MM.1S (cell line): ENCODE measurements around the gene KRT35.

ENCODE experiments used
- DNase-seq: peaks from one replicate; pipeline ENCODE4 v3.0.0-alpha.2; 2015
- H2AFZ ChIP-seq: fragments of 300-600 bp; sonication (generic); 2 replicates; pipeline ENCODE4 v1.6.0; 2016; ENCODE audit warnings: antibody characterized with exemption, low read length
- H3F3A ChIP-seq: fragments of 300-600 bp; sonication (generic); 2 replicates; pipeline ENCODE4 v1.6.1; 2016; ENCODE audit warnings: mild to moderate bottlenecking, antibody characterized with exemption, low read length, moderate library complexity, mixed read lengths; ENCODE audit not compliant: insufficient read depth
- H3K27ac ChIP-seq: fragments of 300-600 bp; sonication (generic); 2 replicates; pipeline ENCODE4 v1.5.1; 2016; ENCODE audit warnings: mild to moderate bottlenecking, low read length
- H3K27me3 ChIP-seq: fragments of 300-600 bp; sonication (generic); replicated peaks from 2 replicates; pipeline ENCODE4 v1.6.0; 2016; ENCODE audit warnings: low read length; ENCODE audit not compliant: insufficient read depth
- H3K36me3 ChIP-seq: fragments of 300-600 bp; sonication (generic); replicated peaks from 2 replicates; pipeline ENCODE4 v1.6.1; 2016; ENCODE audit warnings: mild to moderate bottlenecking, low read length, mixed read lengths; ENCODE audit not compliant: insufficient read depth
- H3K4me1 ChIP-seq: fragments of 300-600 bp; sonication (generic); 2 replicates; pipeline ENCODE4 v1.6.1; 2016; ENCODE audit warnings: low read length, mixed read lengths
- H3K4me2 ChIP-seq: fragments of 300-600 bp; sonication (generic); 2 replicates; pipeline ENCODE4 v1.6.0; 2016; ENCODE audit warnings: low read depth, low read length
- H3K4me3 ChIP-seq: fragments of 300-600 bp; sonication (generic); 2 replicates; pipeline ENCODE4 v1.5.1; 2016; ENCODE audit warnings: low read length, mixed read lengths
- H3K79me2 ChIP-seq: fragments of 300-600 bp; sonication (generic); 2 replicates; pipeline ENCODE4 v1.6.1; 2016; ENCODE audit warnings: mixed run types, low read length, mixed read lengths
- H3K9ac ChIP-seq: fragments of 300-600 bp; sonication (generic); 2 replicates; pipeline ENCODE4 v1.6.1; 2016; ENCODE audit warnings: low read length, mixed read lengths
- H3K9me2 ChIP-seq: fragments of 300-600 bp; sonication (generic); replicated peaks from 2 replicates; pipeline ENCODE4 v1.6.1; 2016; ENCODE audit warnings: mild to moderate bottlenecking, low read length, mixed read lengths; ENCODE audit not compliant: insufficient read depth
- H3K9me3 ChIP-seq: fragments of 300-600 bp; sonication (generic); replicated peaks from 2 replicates; pipeline ENCODE4 v1.6.1; 2016; ENCODE audit warnings: mild to moderate bottlenecking, low read length, mixed read lengths; ENCODE audit not compliant: insufficient read depth
- H4K20me1 ChIP-seq: fragments of 300-600 bp; sonication (generic); 2 replicates; pipeline ENCODE4 v1.6.1; 2016; ENCODE audit warnings: mild to moderate bottlenecking, low read length, moderate library complexity, mixed read lengths; ENCODE audit not compliant: insufficient read depth
- CTCF ChIP-seq: fragments of 300-600 bp; sonication (generic); IDR thresholded peaks from 2 replicates; pipeline ENCODE4 v1.5.1; 2016; ENCODE audit warnings: antibody characterized with exemption, low read length, mixed read lengths
- EZH2 ChIP-seq: fragments of 300-600 bp; sonication (generic); optimal IDR thresholded peaks from 2 replicates; pipeline ENCODE3; 2017; ENCODE audit warnings: low read depth, mild to moderate bottlenecking, antibody characterized with exemption, low read length, mixed read lengths
- EZH2phosphoT487 ChIP-seq: fragments of 300-600 bp; sonication (generic); IDR thresholded peaks from 2 replicates; pipeline ENCODE4 v1.6.1; 2018; ENCODE audit warnings: antibody characterized with exemption, low read length

KRT35 gene

GRCh38 chr17:41486809-41487530 is 6.0 kb upstream of the KRT35 start:
- Histone ChIP-seq H3K79me2 (no peaks in the 10 kb centered on the region), H3K4me3 (no peak overlapping the region)
- peak; percentile 41 for DNase-seq

GRCh38 chr17:41486316-41486715 is 5.4 kb upstream of the KRT35 start:
- no peak overlapping the region for H3K9ac ChIP-seq
- H3K4me2 ChIP-seq = no peak overlapping the region
- no peaks in the 10 kb centered on the region for H3K9me2 ChIP-seq
- H2AFZ ChIP-seq = no peak overlapping the region
- H3K4me1 ChIP-seq = no peaks in the 10 kb centered on the region
- no peaks in the 10 kb centered on the region for H3K36me3 ChIP-seq
- no peaks in the 10 kb centered on the region for H3K9me3 ChIP-seq
- no peaks in the 10 kb centered on the region for H3F3A ChIP-seq
- H3K4me3 ChIP-seq = no peak overlapping the region
- H3K79me2 ChIP-seq = no peaks in the 10 kb centered on the region
- H3K27me3 ChIP-seq = no peaks in the 10 kb centered on the region; the same call in 1 of the 2 replicates
- H3K27ac ChIP-seq = no peak overlapping the region
- no peak for DNase-seq
- H4K20me1 ChIP-seq = no peaks in the 10 kb centered on the region
- TF ChIP-seq EZH2phosphoT487 (no peak), CTCF (no peak), EZH2 (no peak)

More at GRCh38 chr17:41486809-41487530, 6.0 kb upstream of the KRT35 start:
- H3K27ac ChIP-seq = no peak overlapping the region
- no peak overlapping the region for H3K4me2 ChIP-seq
- no peaks in the 10 kb centered on the region; the same call in 1 of the 2 replicates for H3K27me3 ChIP-seq
- no peaks in the 10 kb centered on the region for H3K36me3 ChIP-seq
- no peaks in the 10 kb centered on the region for H3K9me3 ChIP-seq
- no peaks in the 10 kb centered on the region for H3K4me1 ChIP-seq
- no peak overlapping the region for H3K9ac ChIP-seq
- H2AFZ ChIP-seq = no peak overlapping the region
- TF ChIP-seq EZH2phosphoT487 (no peak), EZH2 (no peak), CTCF (peak; percentile 63)
- no peaks in the 10 kb centered on the region for H3K9me2 ChIP-seq
- no peaks in the 10 kb centered on the region for H4K20me1 ChIP-seq
- no peaks in the 10 kb centered on the region for H3F3A ChIP-seq

DNA sequence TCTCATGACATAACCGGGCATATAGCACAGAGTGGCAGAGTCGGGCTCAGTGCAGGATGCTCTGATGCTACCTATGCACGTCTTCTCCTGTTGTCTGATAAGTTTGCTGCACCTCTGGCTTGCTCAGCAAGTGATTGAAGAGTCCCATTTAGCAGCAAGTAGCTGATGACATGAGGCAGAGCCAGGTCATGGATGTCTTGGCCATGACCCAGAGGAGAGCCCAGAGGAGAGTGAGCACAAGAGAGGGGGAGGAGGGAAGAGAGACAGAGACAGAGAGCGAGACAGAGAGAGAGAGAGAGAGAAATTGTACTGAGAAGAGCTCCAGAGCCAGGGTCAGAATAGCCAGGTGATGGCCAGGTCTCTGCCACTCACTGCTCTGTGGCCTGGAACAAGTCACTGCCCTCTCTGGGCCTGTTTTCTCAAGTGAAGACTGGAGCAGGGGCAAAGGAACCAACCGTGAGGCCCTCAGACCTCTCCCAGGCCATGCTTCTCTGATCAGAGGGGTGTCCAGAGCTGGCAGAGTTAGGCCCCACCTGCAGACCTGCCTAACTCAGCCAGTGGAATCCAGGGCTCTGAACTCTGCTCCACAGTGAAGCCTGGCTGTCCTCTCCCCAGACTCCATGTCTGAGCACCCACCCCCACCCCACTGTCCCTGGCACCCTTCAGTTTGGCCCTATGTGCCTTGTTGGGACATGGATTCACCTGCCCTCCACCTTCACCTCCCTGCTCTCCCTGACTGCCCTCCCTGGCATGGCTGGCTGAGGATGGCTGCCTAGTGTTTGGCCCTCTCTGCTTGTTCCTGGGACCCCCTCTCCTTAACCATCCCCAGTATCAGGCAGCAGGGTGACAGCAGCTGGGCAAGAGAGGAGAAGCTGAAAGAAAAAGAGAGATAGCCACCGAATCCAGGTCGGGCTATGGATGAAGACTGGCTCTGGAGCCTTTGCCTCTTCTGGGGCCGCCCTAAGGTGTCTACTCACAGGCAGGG is 4.3 kb upstream of the KRT35 start:
- Histone ChIP-seq H3K36me3 (no peaks in the 10 kb centered on the region), H3K27me3 (no peaks in the 10 kb centered on the region; the same call in 1 of the 2 replicates), H3K79me2 (no peaks in the 10 kb centered on the region), H3K4me3 (no peak overlapping the region), H3K4me2 (no peak overlapping the region), H3K4me1 (no peaks in the 10 kb centered on the region), H3F3A (no peaks in the 10 kb centered on the region), H3K9ac (no peak overlapping the region), H4K20me1 (no peaks in the 10 kb centered on the region), H2AFZ (no peak overlapping the region), H3K27ac (no peak overlapping the region), H3K9me2 (no peaks in the 10 kb centered on the region), H3K9me3 (no peaks in the 10 kb centered on the region)
- no peak for DNase-seq
- TF ChIP-seq EZH2phosphoT487 (no peak), EZH2 (no peak), CTCF (no peak)
